MM.1S (cell line): ENCODE results near the gene KRTAP21-3.
"Not testable (repeated sequence)": the region's sequence is repeated elsewhere in the genome, so short reads cannot be mapped to it uniquely, and the experiment has no call there.

Source experiments
- DNase-seq: peaks from one replicate; pipeline ENCODE4 v3.0.0-alpha.2; 2015
- H2AFZ ChIP-seq: fragments of 300-600 bp; sonication (generic); 2 replicates; pipeline ENCODE4 v1.6.0; 2016; ENCODE audit warnings: antibody characterized with exemption, low read length
- H3F3A ChIP-seq: fragments of 300-600 bp; sonication (generic); 2 replicates; pipeline ENCODE4 v1.6.1; 2016; ENCODE audit warnings: mild to moderate bottlenecking, antibody characterized with exemption, low read length, moderate library complexity, mixed read lengths; ENCODE audit not compliant: insufficient read depth
- H3K27ac ChIP-seq: fragments of 300-600 bp; sonication (generic); 2 replicates; pipeline ENCODE4 v1.5.1; 2016; ENCODE audit warnings: mild to moderate bottlenecking, low read length
- H3K27me3 ChIP-seq: fragments of 300-600 bp; sonication (generic); replicated peaks from 2 replicates; pipeline ENCODE4 v1.6.0; 2016; ENCODE audit warnings: low read length; ENCODE audit not compliant: insufficient read depth
- H3K36me3 ChIP-seq: fragments of 300-600 bp; sonication (generic); replicated peaks from 2 replicates; pipeline ENCODE4 v1.6.1; 2016; ENCODE audit warnings: mild to moderate bottlenecking, low read length, mixed read lengths; ENCODE audit not compliant: insufficient read depth
- H3K4me1 ChIP-seq: fragments of 300-600 bp; sonication (generic); 2 replicates; pipeline ENCODE4 v1.6.1; 2016; ENCODE audit warnings: low read length, mixed read lengths
- H3K4me2 ChIP-seq: fragments of 300-600 bp; sonication (generic); 2 replicates; pipeline ENCODE4 v1.6.0; 2016; ENCODE audit warnings: low read depth, low read length
- H3K4me3 ChIP-seq: fragments of 300-600 bp; sonication (generic); 2 replicates; pipeline ENCODE4 v1.5.1; 2016; ENCODE audit warnings: low read length, mixed read lengths
- H3K79me2 ChIP-seq: fragments of 300-600 bp; sonication (generic); 2 replicates; pipeline ENCODE4 v1.6.1; 2016; ENCODE audit warnings: mixed run types, low read length, mixed read lengths
- H3K9ac ChIP-seq: fragments of 300-600 bp; sonication (generic); 2 replicates; pipeline ENCODE4 v1.6.1; 2016; ENCODE audit warnings: low read length, mixed read lengths
- H3K9me2 ChIP-seq: fragments of 300-600 bp; sonication (generic); replicated peaks from 2 replicates; pipeline ENCODE4 v1.6.1; 2016; ENCODE audit warnings: mild to moderate bottlenecking, low read length, mixed read lengths; ENCODE audit not compliant: insufficient read depth
- H3K9me3 ChIP-seq: fragments of 300-600 bp; sonication (generic); replicated peaks from 2 replicates; pipeline ENCODE4 v1.6.1; 2016; ENCODE audit warnings: mild to moderate bottlenecking, low read length, mixed read lengths; ENCODE audit not compliant: insufficient read depth
- H4K20me1 ChIP-seq: fragments of 300-600 bp; sonication (generic); 2 replicates; pipeline ENCODE4 v1.6.1; 2016; ENCODE audit warnings: mild to moderate bottlenecking, low read length, moderate library complexity, mixed read lengths; ENCODE audit not compliant: insufficient read depth
- EZH2 ChIP-seq: fragments of 300-600 bp; sonication (generic); optimal IDR thresholded peaks from 2 replicates; pipeline ENCODE3; 2017; ENCODE audit warnings: low read depth, mild to moderate bottlenecking, antibody characterized with exemption, low read length, mixed read lengths
- EZH2phosphoT487 ChIP-seq: fragments of 300-600 bp; sonication (generic); IDR thresholded peaks from 2 replicates; pipeline ENCODE4 v1.6.1; 2018; ENCODE audit warnings: antibody characterized with exemption, low read length
- TF ChIP-seq, protein P1 (sequence below): fragments of 300-600 bp; sonication (generic); IDR thresholded peaks from 2 replicates; pipeline ENCODE4 v1.5.1; 2016; ENCODE audit warnings: antibody characterized with exemption, low read length, mixed read lengths

Gene KRTAP21-3, protein sequence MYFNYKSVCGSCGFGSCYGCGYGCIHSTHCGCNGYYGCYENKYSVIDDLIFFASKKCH

DNA sequence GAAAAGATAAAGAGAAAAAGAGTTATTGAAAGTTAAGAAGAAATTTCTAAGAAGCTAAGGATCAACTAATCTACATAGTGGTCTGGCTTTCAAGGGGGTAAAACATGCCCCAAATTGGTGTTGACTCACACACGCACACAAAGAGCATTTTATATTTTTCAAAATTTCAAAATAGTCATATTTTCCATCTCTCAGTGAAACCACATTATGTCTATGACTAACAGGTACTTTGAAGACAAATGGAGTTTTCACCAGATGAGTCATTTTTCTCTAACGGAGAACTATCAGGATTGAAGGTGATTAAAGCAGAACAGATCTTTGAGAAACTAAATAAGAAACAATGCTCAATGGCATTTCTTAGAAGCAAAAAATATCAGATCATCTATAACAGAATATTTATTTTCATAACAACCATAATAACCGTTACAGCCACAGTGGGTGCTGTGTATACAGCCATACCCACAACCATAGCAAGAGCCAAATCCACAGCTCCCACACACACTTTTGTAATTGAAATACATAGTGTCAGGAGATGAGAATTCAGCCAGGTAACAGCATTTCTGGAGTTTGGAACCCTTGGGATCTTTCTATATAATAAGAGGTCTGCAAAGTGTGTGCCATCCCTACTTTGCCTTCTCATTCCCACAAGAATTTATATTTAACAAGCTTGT, at the start of gene KRTAP21-3:
TSS of gene KRTAP21-3 (minus strand) at position 539 of the 671 bp plus-strand sequence. CDS start at position 521, 18 bp downstream.
- Histone ChIP-seq H3K27me3 (no peaks in the 10 kb centered on the region), H3K79me2 (no peaks in the 10 kb centered on the region), H3K4me3 (no peak within 1 kb of the TSS), H3K9me3 (no peaks in the 10 kb centered on the region), H2AFZ (no peak within 1 kb of the TSS), H3K9ac (no peak within 1 kb of the TSS), H3K36me3 (no peaks in the 10 kb centered on the region), H4K20me1 (no peaks in the 10 kb centered on the region), H3K4me2 (no peak within 1 kb of the TSS), H3K9me2 (no peaks in the 10 kb centered on the region), H3K27ac (no peak within 1 kb of the TSS), H3F3A (no peaks in the 10 kb centered on the region), H3K4me1 (no peaks in the 10 kb centered on the region)
- TF ChIP-seq, protein P1, sequence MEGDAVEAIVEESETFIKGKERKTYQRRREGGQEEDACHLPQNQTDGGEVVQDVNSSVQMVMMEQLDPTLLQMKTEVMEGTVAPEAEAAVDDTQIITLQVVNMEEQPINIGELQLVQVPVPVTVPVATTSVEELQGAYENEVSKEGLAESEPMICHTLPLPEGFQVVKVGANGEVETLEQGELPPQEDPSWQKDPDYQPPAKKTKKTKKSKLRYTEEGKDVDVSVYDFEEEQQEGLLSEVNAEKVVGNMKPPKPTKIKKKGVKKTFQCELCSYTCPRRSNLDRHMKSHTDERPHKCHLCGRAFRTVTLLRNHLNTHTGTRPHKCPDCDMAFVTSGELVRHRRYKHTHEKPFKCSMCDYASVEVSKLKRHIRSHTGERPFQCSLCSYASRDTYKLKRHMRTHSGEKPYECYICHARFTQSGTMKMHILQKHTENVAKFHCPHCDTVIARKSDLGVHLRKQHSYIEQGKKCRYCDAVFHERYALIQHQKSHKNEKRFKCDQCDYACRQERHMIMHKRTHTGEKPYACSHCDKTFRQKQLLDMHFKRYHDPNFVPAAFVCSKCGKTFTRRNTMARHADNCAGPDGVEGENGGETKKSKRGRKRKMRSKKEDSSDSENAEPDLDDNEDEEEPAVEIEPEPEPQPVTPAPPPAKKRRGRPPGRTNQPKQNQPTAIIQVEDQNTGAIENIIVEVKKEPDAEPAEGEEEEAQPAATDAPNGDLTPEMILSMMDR = no peak
- TF ChIP-seq EZH2phosphoT487 (no peak), EZH2 (no peak)
- DNase-seq = no peak

DNA sequence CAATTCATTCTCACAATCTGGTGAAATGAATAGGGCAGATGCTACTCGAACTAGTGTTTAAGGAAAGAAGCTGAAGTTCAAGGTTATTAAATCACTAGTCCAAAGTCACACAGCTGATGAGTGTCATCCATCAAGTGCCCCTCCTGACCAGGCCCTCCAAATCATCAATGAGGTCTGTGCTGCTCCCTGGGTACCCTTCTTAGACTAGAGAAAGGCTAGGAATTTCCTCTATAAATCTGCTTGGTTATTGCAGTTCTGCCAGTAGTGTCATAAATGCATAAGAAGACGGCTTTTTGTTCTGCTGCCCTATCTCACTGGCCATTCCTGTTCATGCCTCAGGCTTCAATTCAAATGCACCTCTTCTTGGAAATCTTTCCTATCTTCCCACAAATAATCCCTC, 42.2 kb upstream of the KRTAP21-3 start:
- Histone ChIP-seq H3K9ac (no peak overlapping the region), H3K79me2 (no peaks in the 10 kb centered on the region), H3K27ac (no peak overlapping the region), H3K4me2 (no peak overlapping the region), H3K27me3 (no peaks in the 10 kb centered on the region), H3K9me2 (no peaks in the 10 kb centered on the region), H3F3A (no peaks in the 10 kb centered on the region), H3K36me3 (no peaks in the 10 kb centered on the region), H4K20me1 (no peaks in the 10 kb centered on the region), H3K4me1 (no peaks in the 10 kb centered on the region), H3K9me3 (no peaks in the 10 kb centered on the region), H3K4me3 (no peak overlapping the region), H2AFZ (no peak overlapping the region)
- TF ChIP-seq, protein P1 = no peak
- TF ChIP-seq EZH2phosphoT487 = no peak
- no peak for TF ChIP-seq EZH2
- DNase-seq = no peak

DNA sequence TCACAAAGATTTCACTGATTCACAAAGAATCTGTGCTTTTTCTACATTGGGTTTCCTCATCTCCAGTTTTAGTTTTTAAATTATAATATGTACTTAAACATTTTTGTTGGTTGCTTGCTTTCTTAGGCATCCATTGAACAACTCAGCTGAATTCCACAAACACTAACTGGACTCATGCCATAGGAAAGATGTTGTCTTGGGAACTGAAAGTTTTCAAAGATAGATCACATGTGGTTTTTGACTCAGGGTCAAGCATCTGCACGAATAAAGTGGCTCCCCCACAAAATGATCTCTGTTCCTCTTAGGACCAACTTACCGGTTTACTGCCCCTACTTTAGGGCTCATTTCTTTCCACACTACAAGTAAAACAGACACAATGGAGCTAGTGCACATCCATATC, 39.7 kb upstream of the KRTAP21-3 start:
- no peaks in the 10 kb centered on the region for H3F3A ChIP-seq
- no peaks in the 10 kb centered on the region for H3K79me2 ChIP-seq
- H3K36me3 ChIP-seq = no peaks in the 10 kb centered on the region
- H3K27ac ChIP-seq = no peak overlapping the region
- H3K9me2 ChIP-seq = no peaks in the 10 kb centered on the region
- TF ChIP-seq EZH2phosphoT487 (no peak), EZH2 (no peak)
- TF ChIP-seq, protein P1 = no peak
- DNase-seq = no peak
- H3K27me3 ChIP-seq = no peaks in the 10 kb centered on the region
- H4K20me1 ChIP-seq = no peaks in the 10 kb centered on the region
- no peak overlapping the region for H3K4me2 ChIP-seq
- H2AFZ ChIP-seq = no peak overlapping the region
- no peaks in the 10 kb centered on the region for H3K4me1 ChIP-seq
- H3K4me3 ChIP-seq = no peak overlapping the region
- no peak overlapping the region for H3K9ac ChIP-seq
- no peaks in the 10 kb centered on the region for H3K9me3 ChIP-seq

GRCh38 chr21:30755328-30755727, 36.8 kb upstream of the KRTAP21-3 start, which contains the start of gene KRTAP21-1:
Gene KRTAP21-1 (minus strand): TSS chr21:30755428. CDS start chr21:30755378, 50 bp downstream.
- H4K20me1 ChIP-seq, H3K9me2 ChIP-seq, DNase-seq, H3K79me2 ChIP-seq, H3K4me2 ChIP-seq, H2AFZ ChIP-seq, H3K4me1 ChIP-seq, H3K9ac ChIP-seq, H3K27me3 ChIP-seq, H3K27ac ChIP-seq, H3F3A ChIP-seq, H3K36me3 ChIP-seq, H3K9me3 ChIP-seq, H3K4me3 ChIP-seq: not testable (repeated sequence)
